VCaP (cell line): ENCODE measurements around the gene DPEP2.

Experiments used
- H3K27ac ChIP-seq: fragments of 450-650 bp; 2 replicates; pipeline ENCODE4 v1.5.1; 2017
- CTCF ChIP-seq: fragments of 450-650 bp; conservative IDR thresholded peaks from 2 replicates; pipeline ENCODE4 v1.5.1; 2017; ENCODE audit warnings: mild to moderate bottlenecking, moderate library complexity

Gene DPEP2

GRCh38 chr16:67945392-67945933 is 53.8 kb downstream of the DPEP2 start:
- no peak for TF ChIP-seq CTCF
- no peak overlapping the region for H3K27ac ChIP-seq

GRCh38 chr16:67944690-67945391 is 54.4 kb downstream of the DPEP2 start:
- H3K27ac ChIP-seq: no peak overlapping the region
- no peak for TF ChIP-seq CTCF

GRCh38 chr16:67943619-67944504 is 55.4 kb downstream of the DPEP2 start, which contains the start of gene LCAT:
TSS of gene LCAT (minus strand) at chr16:67944120. CDS start at chr16:67944101, 19 bp downstream.
- H3K27ac ChIP-seq: no peak within 1 kb of the TSS
- no peak for TF ChIP-seq CTCF

- H3K27ac ChIP-seq: no peak overlapping the region
- no peak for TF ChIP-seq CTCF
These were observed 56.0 kb downstream of the DPEP2 start for GRCh38 chr16:67943256-67943618.

- TF ChIP-seq CTCF: no peak
- H3K27ac ChIP-seq: no peak overlapping the region
These were observed 56.6 kb downstream of the DPEP2 start for GRCh38 chr16:67942510-67943255.

- TF ChIP-seq CTCF: peak; percentile 58
- no peak overlapping the region for H3K27ac ChIP-seq
These were observed 57.1 kb downstream of the DPEP2 start for GRCh38 chr16:67942200-67942509.
